T-helper 2 cell treated with Interferon-gamma antibody and Interleukin-4, amounts not matched to agents 5 μg/mL and 100 μg/mL, for 36 hours (primary cell): ENCODE measurements around the gene EFCAB12.

Experiments used
- DNase-seq: peaks from one replicate; pipeline ENCODE4 v3.0.0; 2021; ENCODE audit warnings: low spot score
- H3K27ac Mint-ChIP-seq: one replicate; pipeline ENCODE4 v1.8.0; 2021; ENCODE audit warnings: mild to moderate bottlenecking, mixed read lengths
- H3K27me3 Mint-ChIP-seq: one replicate; pipeline ENCODE4 v1.8.0; 2021; ENCODE audit warnings: low read depth, mixed read lengths
- H3K36me3 Mint-ChIP-seq: one replicate; pipeline ENCODE4 v1.8.0; 2021; ENCODE audit warnings: low read depth, mixed read lengths
- H3K4me1 Mint-ChIP-seq: one replicate; pipeline ENCODE4 v1.8.0; 2021; ENCODE audit warnings: low read depth, mixed read lengths
- H3K4me3 Mint-ChIP-seq: one replicate; pipeline ENCODE4 v1.8.0; 2022; ENCODE audit warnings: mild to moderate bottlenecking, moderate library complexity, mixed read lengths
- H3K9me3 Mint-ChIP-seq: one replicate; pipeline ENCODE4 v1.8.0; 2021; ENCODE audit warnings: mixed read lengths

EFCAB12 gene

DNA sequence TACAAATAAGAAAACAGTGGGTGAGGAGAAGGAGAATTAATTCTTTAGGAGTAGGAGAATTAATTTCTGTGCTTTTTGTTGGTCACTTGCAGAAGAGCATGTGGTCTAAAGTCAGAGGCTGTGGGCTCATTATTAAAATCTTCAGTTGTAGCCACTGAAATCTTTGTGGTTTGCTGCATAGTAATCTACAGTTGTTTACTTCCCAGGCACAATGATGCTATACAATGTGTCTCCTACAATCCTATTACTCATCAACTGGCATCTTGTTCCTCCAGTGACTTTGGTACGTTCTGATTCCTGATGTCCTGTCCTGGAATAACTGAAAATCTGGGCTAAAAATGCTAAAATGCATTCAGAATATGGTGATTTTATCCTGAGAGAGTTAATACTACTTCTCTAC is 32.6 kb upstream of the EFCAB12 start:
- Mint-ChIP-seq H3K27ac (no peak overlapping the region), H3K9me3 (no peaks in the 10 kb centered on the region), H3K4me3 (no peak overlapping the region), H3K36me3 (peaks cover 10% of the 10 kb centered on the region), H3K27me3 (no peaks in the 10 kb centered on the region), H3K4me1 (peaks cover 12% of the 10 kb centered on the region)
- no peak for DNase-seq

DNA sequence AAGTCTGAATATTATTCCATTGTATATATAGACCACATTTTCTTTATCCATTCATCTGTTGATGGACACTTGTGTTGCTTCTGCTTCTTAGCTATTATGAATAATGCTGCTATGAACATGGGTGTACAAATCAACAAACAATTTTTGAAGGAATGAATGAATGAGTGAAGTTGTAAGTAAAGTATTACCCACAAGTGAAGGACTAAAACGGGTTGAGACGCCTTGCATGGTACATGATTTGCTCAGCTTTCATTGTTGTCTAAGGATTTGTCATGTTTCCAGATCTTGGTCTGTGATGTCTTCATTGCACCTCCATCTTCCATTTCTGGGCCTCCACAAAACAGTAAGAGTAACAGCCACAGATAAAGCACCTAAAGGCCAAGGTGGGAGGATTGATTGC is 32.1 kb upstream of the EFCAB12 start:
- H3K36me3 Mint-ChIP-seq = peaks cover 10% of the 10 kb centered on the region
- H3K4me3 Mint-ChIP-seq = no peak overlapping the region
- H3K4me1 Mint-ChIP-seq = peaks cover 12% of the 10 kb centered on the region
- H3K27ac Mint-ChIP-seq = no peak overlapping the region
- H3K9me3 Mint-ChIP-seq = no peaks in the 10 kb centered on the region
- DNase-seq = no peak
- H3K27me3 Mint-ChIP-seq = no peaks in the 10 kb centered on the region

DNA sequence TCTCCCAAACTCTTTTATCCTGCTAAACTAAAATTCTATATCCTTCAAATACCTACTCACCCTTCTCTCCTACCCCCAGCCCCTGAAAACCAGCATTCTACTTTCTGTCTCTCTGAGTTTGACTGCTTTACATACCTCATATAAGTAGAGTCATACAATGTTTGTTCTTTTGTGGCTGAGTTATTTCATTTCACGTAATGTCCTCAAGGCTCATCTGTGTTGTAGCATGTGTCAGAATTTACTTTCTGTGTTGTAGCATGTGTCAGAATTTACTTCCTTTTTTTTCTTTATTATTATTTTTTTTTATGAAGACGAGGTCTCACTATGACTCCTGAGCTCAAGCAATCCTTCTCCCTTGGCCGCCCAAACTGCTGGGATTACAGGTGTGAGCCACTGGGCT is 31.7 kb upstream of the EFCAB12 start:
- H3K4me3 Mint-ChIP-seq = no peak overlapping the region
- DNase-seq = no peak
- H3K36me3 Mint-ChIP-seq = peaks cover 10% of the 10 kb centered on the region
- no peak overlapping the region for H3K27ac Mint-ChIP-seq
- peaks cover 12% of the 10 kb centered on the region for H3K4me1 Mint-ChIP-seq
- H3K27me3 Mint-ChIP-seq = no peaks in the 10 kb centered on the region
- no peaks in the 10 kb centered on the region for H3K9me3 Mint-ChIP-seq

DNA sequence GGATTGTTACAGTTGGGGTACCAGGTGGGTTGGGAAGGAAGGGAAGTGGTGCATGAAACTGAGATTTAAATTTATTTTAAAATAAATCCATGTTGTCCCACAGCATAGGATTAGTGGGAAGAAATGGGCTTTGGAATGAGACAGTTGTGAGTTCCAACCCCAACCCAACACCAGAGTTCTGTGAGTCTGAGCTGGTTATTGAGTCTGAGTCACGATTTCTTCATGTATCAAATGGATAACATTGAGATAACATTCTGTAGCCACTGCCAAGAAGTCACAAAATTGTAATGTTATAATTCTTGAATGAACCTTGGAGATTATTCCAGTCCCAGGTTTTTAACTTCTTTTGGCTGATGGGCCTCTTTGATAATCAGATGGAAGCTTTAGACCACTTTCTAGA is 25.3 kb upstream of the EFCAB12 start:
- Mint-ChIP-seq H3K27me3 (no peaks in the 10 kb centered on the region), H3K9me3 (no peaks in the 10 kb centered on the region), H3K27ac (no peak overlapping the region), H3K4me1 (peaks cover 10% of the 10 kb centered on the region), H3K36me3 (peaks cover 12% of the 10 kb centered on the region), H3K4me3 (no peak overlapping the region)
- DNase-seq = no peak

DNA sequence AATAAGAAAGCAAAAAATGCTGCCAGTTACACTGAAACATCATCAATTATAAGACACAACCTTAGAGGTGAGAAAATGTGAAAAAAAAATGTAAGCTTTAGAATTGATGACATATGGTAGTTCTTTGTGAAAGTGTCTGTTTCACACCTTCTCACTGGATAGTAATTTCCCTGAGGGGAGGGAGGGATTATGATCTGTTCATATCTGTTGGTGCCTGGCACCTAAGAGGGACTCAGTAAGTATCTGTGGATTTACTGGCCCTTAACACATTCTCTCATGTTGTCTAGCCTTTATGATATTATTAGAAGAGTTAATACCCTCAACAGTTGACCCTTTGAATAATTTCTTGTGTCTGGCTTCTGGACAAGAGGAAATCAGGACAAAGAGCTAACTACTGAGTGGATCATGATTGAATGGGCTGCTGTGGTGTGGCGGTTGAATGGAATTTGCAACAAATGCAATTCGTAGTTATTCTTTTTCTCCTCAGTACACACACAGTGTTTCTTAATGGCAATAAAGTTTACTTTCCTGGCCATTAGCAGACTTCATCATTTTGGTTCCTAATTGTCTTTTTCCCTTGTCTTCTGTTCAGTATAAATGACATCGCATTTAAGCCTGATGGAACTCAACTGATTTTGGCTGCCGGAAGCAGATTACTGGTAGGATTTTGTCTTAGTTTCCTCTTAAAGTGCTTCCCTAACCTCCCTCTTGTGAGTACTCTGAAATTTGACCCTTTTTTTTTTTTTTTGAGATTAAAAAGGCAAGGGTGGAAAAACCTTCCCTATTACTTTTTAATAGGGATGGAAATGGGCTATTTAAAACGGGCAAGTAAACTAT is 21.1 kb upstream of the EFCAB12 start:
- H3K9me3 Mint-ChIP-seq = no peaks in the 10 kb centered on the region
- no peaks in the 10 kb centered on the region for H3K27me3 Mint-ChIP-seq
- peaks cover 11% of the 10 kb centered on the region for H3K4me1 Mint-ChIP-seq
- H3K27ac Mint-ChIP-seq = no peak overlapping the region
- no peak for DNase-seq
- H3K4me3 Mint-ChIP-seq = no peak overlapping the region
- peaks cover 12% of the 10 kb centered on the region for H3K36me3 Mint-ChIP-seq

DNA sequence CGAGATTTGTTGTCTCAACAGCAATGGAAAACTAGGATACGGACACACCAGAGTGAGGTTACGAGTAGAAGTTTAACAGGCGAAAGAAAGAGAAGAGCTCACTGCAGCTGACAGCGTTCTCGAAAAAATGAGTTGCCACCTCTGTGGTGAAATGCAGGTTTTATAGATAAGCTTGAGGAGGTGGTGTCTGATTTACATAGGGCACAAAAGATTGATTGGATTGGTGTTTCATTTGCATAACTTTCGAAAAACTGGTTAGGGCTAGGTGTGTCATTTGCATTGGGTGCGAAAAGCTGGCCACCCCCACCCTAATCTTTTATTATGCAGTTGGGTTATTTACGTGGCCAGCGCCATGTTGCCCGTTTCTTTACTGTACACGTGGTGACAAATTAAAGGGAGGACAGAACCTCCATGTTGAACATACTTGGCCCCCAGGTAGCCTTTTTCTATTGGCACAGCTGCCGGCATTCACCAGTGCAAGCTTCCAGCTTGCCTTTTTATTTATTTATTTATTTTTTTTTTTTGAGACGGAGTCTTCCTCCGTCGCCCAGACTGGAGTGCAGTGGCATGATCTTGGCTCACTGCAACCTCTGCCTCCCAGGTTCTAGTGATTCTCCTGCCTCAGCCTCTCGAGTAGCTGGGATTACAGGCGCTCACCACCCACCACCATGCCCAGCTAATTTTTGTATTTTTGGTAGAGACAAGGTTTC is 19.9 kb upstream of the EFCAB12 start:
- Mint-ChIP-seq H3K9me3 (no peaks in the 10 kb centered on the region), H3K36me3 (peaks cover 10% of the 10 kb centered on the region), H3K27me3 (no peaks in the 10 kb centered on the region), H3K4me3 (no peak overlapping the region), H3K4me1 (peaks cover 17% of the 10 kb centered on the region), H3K27ac (no peak overlapping the region)
- no peak for DNase-seq

DNA sequence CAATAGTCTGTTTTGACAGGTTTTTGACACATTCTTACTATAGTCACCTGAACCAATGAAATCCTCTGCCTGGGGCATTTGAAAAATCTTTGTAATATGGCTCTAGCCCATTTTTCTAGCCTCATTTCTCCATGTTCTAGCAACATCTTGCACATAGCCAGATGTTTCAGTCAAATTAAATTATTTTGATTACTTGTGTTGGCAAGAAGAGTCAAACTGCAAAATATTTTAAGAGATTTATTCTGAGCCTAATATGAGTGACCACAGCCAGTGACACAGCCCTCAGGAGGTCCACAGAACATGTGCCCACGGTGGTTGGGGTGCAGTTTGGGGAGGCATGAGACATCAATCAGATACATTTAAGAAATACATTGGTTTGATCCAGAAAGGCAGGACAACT is 18.5 kb upstream of the EFCAB12 start:
- Mint-ChIP-seq H3K9me3 (no peaks in the 10 kb centered on the region), H3K36me3 (peaks cover 4% of the 10 kb centered on the region), H3K27me3 (no peaks in the 10 kb centered on the region), H3K27ac (no peak overlapping the region), H3K4me3 (no peak overlapping the region), H3K4me1 (peaks cover 20% of the 10 kb centered on the region)
- no peak for DNase-seq

DNA sequence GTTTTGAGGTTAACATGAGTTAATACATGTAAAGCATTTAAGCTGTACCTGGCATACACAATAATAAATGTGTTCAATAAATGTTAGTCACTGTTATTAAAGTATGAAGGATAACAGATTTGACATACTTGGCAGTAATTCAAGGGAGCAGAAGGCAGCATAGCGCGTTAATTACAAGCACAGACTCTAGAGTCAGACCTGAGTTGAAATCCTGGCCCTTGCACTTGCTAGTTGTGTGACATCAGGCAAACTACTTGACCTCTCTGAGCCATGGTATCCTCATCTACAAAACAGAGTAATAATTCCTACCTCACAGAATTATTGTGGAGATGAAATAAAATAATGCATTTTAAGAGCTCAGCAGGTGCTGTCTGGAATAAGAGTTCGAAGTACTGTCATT is 17.0 kb upstream of the EFCAB12 start:
- peaks cover 28% of the 10 kb centered on the region for H3K4me1 Mint-ChIP-seq

DNA sequence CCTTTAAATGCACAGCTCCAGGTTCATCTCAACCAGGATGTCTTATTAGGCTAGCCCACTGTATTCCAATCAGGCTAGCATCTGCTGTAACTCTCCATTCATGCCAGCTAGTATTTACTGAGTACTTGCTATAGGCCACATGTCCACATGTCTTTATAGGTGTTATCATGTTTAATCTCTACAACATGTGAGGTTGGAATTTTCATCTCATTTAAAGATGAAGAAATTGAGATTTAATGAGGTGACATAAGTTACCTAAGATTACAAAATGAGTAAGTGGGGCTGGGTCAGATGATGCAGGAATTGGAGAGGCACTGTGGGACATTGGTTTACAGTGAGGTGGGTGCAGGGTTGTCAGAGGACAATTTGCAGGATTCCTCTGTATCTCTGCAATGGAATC is 14.5 kb upstream of the EFCAB12 start:
- Mint-ChIP-seq H3K36me3 (peaks cover 7% of the 10 kb centered on the region), H3K9me3 (no peaks in the 10 kb centered on the region), H3K4me1 (peaks cover 31% of the 10 kb centered on the region), H3K4me3 (peak overlapping the region; percentile 35), H3K27me3 (no peaks in the 10 kb centered on the region), H3K27ac (no peak overlapping the region)
- DNase-seq = no peak

More for the DNA sequence above, 17.0 kb upstream of the EFCAB12 start:
- Mint-ChIP-seq H3K4me3 (no peak overlapping the region), H3K36me3 (peaks cover 4% of the 10 kb centered on the region), H3K27me3 (no peaks in the 10 kb centered on the region), H3K27ac (no peak overlapping the region), H3K9me3 (no peaks in the 10 kb centered on the region)
- no peak for DNase-seq

DNA sequence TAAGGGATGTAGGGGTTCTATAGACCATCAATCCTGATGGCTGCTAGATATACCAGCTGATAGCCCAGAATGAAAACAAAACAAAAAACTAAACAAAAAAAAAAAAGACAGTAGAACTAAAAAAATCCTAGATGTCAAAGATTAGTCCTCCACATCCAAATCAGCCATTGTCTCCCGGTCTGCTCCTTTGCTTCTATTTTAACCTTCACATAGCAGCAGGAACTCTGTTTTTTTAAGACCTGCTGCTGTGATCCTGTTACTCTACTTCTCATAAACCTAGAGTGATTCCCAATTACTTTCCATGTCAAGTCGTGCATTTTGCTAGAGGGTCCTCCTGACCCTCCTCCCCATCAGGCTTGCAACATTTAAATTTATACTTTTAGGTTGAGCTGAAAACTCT is 14.1 kb upstream of the EFCAB12 start:
- Mint-ChIP-seq H3K4me1 (peaks cover 36% of the 10 kb centered on the region), H3K27ac (no peak overlapping the region), H3K4me3 (peak overlapping the region; percentile 35), H3K9me3 (no peaks in the 10 kb centered on the region), H3K27me3 (no peaks in the 10 kb centered on the region), H3K36me3 (peaks cover 11% of the 10 kb centered on the region)
- no peak for DNase-seq

DNA sequence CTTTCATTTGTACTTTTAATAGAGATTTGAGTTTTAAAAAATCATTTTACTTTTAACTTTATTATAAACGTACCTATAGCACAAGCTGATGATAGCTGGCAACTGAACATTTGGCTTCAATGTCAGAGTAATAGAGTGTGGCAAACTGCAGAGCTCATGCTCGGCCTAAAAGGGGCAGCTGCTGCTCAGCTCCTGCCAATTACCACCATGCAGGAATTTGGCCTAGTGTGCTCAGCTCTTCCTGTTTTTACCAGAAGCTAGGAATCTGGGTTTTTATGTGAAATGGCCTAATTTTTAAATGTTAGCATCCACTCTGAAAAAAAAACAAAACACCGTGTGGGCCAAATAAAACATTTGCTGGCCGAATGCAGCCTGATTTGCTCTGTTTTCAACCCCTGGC is 13.3 kb upstream of the EFCAB12 start:
- Mint-ChIP-seq H3K36me3 (peaks cover 16% of the 10 kb centered on the region), H3K4me3 (peak overlapping the region; percentile 93), H3K9me3 (no peaks in the 10 kb centered on the region), H3K27ac (peak overlapping the region; percentile 99), H3K27me3 (no peaks in the 10 kb centered on the region), H3K4me1 (peaks cover 40% of the 10 kb centered on the region)
- no peak for DNase-seq

DNA sequence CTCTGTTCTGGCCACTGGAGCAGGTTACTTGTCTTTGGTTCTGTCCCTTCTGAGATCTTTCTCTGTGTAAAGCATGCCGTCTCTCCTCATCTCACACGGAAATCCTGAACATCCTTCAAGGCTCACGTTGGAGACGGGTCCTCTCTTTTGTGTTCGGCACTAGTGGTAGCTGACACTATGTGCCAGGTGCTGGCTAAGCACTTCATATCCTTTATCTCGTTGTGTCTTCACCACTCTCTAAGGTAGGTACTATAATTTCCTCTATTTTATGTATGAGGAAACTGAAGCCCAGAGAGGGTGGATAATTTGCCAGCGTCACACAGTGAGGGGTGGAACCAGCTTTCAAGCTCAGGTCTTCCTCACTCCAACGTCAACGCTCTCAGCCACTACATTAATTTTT is 12.8 kb upstream of the EFCAB12 start:
- peaks cover 21% of the 10 kb centered on the region for H3K36me3 Mint-ChIP-seq
- DNase-seq = peak; percentile 13
- peak overlapping the region; percentile 93 for H3K4me3 Mint-ChIP-seq
- H3K27me3 Mint-ChIP-seq = no peaks in the 10 kb centered on the region
- no peaks in the 10 kb centered on the region for H3K9me3 Mint-ChIP-seq
- peak overlapping the region; percentile 99 for H3K27ac Mint-ChIP-seq
- peaks cover 45% of the 10 kb centered on the region for H3K4me1 Mint-ChIP-seq

DNA sequence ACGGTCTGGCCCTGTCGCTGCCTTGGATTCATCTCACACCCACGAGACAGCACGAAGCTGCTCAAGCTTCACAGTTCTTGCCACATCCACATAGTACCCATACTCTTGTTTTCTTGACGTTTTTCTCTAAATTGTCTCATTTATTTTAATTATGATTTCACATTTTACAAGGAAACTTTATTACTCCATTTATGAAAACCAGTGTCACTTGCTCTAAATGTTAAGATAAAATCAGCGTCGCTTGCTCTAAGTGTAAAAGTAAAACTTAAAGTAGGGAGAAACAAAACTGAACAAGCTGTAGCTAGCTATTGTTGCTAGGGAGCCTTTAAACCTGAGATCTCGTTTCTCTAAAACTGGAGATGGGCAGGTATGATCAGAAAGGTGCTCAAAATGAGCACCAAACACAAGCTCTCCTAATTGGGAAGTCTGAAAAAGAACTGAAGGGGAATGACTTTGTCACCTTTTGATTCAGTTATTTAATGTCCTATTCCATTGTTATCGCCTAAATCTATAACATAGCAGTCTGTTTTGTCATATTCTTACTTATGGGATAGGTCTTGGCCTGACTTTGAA is 12.3 kb upstream of the EFCAB12 start:
- peak overlapping the region; percentile 93 for H3K4me3 Mint-ChIP-seq
- peaks cover 23% of the 10 kb centered on the region for H3K36me3 Mint-ChIP-seq
- peak overlapping the region; percentile 99 for H3K27ac Mint-ChIP-seq
- no peaks in the 10 kb centered on the region for H3K27me3 Mint-ChIP-seq
- peaks cover 46% of the 10 kb centered on the region for H3K4me1 Mint-ChIP-seq
- DNase-seq = no peak
- no peaks in the 10 kb centered on the region for H3K9me3 Mint-ChIP-seq
